ENCODE results near the gene ANKRD33. TPM values are rescaled to one million over a fixed set of nuclear protein-coding genes. Genes with fewer than 3 reads are reported as not detected.

Gene ANKRD33
- total RNA-seq, 1 donor from 2014 or later: not detected

- intact Hi-C loops (cut with DNase I): loop anchor here (2.0 kb wide), 1 partner anchor 55 kb away; no protein-coding TSS in a partner anchor
- ATAC-seq (no peak), DNase-seq (ENCODE audit: missing footprints) (no peak)
These were observed 37.6 kb downstream of the ANKRD33 start for GRCh38 chr12:51925346-51926063.

DNA sequence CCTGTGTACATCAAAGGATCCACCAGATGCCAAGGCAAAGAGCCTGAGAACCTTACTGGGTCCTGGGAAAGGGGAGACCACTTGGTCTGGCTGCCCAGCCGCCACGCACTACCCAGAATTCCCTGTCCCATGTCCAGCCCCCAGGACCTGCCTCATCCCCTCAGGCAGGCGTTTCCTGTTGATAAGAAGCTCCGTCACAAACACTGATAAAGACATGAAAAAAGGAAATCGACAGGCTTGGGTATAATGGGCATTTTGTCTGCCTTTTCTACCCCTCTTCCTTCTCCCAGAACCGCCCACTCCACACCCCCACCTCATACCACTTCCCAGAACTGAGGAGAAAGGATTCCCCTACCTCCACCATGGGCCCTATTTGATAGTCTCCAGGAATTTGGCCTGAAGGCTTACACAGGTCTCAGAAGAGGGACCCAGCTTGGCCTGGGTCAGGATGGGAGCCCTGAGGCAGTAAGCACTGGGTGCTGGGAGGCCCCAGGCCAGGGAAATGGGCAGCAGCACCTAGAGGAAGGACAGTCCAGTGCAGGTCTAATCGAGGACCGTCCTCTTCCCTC, 38.2 kb downstream of the ANKRD33 start:
- intact Hi-C loops (cut with DNase I): loop anchor here (2.0 kb wide), 1 partner anchor 55 kb away; no protein-coding TSS in a partner anchor
- DNase-seq (ENCODE audit: missing footprints) (no peak), ATAC-seq (no peak)

GRCh38 chr12:51926718-51927117, 38.8 kb downstream of the ANKRD33 start:
- no peak for ATAC-seq
- DNase-seq (ENCODE audit: missing footprints): no peak
- intact Hi-C loops (cut with DNase I): loop anchor here (2.0 kb wide), 1 partner anchor 54 kb away; no protein-coding TSS in a partner anchor

DNA sequence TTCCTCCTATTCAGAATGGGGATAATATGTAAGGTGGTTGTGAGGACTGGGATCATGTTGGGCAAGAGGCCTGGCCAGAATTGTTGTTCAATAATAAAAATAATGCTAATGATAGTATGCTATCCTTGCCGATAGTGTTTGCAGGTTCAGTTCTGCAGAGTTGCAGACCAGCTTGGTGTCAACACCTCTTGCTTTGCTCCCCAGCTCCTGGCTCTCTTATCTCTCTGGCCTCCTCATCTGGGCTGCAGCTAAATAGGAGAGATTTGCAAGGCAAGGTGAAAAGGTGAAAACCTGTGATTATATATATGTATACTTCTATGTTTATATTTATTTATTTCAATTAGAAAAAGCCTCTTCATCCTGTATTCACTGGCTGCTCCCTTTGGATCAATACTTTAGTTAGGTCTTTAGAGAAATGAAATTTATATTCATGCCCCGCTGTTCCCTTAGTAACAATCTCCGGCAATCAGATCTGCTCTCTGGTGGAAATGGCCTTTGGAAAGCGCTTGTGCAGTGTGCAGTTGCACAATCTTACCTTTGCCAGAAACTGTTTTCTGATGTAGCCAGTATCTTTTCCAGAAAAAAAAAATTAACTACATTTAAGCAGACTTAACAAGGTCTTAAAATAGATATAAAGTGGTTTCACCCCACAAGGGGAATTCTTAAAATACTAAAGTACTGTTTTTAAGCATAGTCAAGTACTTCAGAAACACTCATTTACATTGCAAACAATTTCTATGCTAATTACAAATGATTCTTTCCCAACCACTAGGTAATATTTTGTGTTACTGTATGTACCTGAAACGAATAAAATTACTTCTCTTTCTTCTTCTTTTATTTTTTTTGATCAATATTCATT, 44.5 kb downstream of the ANKRD33 start:
- DNase-seq (ENCODE audit: missing footprints): no peak
- ATAC-seq: peak; percentile 65

DNA sequence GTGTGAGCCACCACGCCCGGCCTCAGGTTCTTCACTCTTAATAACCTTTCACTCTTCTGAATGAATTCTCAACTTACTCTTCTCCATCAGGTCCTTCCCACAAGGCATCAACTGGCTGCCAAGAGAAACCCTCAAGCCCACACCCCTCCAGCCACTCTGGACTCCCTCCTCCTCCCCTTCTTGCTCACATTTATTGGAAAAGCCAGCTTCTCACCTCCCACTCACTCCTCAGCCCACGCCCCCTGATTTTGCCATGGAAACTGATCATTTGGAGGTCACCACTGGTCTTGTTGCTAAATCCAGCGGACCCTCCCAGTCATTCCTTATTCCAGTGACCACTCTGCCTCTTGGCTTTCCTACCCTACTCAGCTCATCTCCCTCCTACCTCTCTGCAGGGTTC, 46.2 kb downstream of the ANKRD33 start:
- ATAC-seq: no peak
- no peak for DNase-seq (ENCODE audit: missing footprints)
- intact Hi-C loops (cut with DNase I): no loop called here

More for the DNA sequence above, 44.5 kb downstream of the ANKRD33 start:
- intact Hi-C loops (cut with DNase I): no loop called here

DNA sequence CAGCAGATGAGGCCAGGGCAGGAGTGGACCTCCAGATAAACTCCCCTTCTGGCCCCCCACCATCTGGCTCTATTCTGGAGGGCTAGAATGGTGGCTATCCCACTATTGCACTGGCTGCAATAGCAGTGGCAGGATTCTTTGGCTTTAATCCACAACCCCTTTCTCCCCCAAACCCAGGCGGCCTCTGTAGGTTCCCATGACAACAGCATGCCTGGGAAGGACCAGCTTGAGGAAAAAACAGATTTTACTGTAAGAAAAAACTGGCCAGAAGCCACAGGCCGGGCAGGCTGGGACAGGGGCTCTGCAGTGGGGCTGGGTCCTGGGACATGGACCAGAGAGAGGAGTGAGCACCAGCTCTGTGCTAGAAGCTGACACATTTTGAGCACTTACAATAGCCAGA, 50.0 kb downstream of the ANKRD33 start:
- ATAC-seq: no peak
- intact Hi-C loops (cut with DNase I): no loop called here
- no peak for DNase-seq (ENCODE audit: missing footprints)

DNA sequence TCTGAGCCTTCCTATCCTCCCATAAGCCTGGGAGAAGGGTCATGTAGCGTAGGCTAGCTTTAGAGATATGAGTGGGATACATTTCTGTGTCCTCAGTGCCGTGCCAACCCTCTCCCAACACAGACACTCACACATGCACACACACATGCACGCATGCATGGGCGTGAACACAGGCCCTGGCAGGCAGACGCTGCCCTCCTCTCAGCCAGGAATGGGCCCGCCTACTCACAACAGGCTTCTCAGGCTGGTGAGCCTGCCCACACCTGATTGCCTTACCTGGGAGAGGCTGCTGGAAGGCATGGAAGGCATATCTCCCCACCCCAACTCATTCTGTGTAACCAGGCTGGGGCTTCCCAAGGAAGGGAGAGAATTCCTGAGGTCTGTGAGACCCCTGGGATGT, 50.8 kb downstream of the ANKRD33 start:
- intact Hi-C loops (cut with DNase I): no loop called here

DNA sequence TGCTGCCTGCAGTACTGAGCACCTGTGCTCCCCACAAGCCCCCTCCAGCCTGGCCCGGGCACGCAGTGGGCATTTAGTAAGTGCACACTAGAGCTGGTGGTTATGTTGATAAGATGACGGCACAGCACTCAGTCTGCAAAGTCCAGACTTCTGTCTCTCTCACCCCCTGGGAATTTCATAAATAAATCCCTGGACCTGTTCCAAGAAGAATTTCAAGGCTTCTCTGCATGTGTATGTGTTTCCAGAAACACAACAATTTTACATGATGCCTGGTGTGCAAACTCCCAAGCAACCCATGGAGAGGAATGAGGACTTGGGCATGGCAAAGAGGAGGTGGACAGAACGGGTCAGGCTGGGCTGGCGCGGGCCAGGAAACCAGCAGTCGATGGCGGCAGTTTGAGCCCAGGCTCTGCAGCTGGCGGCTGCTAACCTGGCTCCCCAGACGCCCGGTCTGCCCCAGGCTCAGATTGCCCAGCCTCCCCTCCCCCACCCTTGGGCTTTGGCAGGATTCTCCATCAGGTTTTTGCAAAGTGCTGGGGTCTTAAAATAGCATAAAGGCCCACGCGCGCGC, 53.2 kb downstream of the ANKRD33 start:
- DNase-seq (ENCODE audit: missing footprints): no peak
- peak; percentile 50 for ATAC-seq
- intact Hi-C loops (cut with DNase I): no loop called here

More for the DNA sequence above, 50.8 kb downstream of the ANKRD33 start:
- DNase-seq (ENCODE audit: missing footprints): no peak
- ATAC-seq: no peak

Other genes with a start within 250 kb of the ANKRD33 start
- gene FIGNL2, start 39.4 kb upstream of the ANKRD33 start, total RNA-seq: 0.22 TPM
- gene ACVRL1, start 19.4 kb downstream of the ANKRD33 start, total RNA-seq: 49.6 TPM
- 10.8 TPM for gene ACVR1B, start 63.6 kb downstream of the ANKRD33 start, total RNA-seq
- 20.3 TPM for gene TAMALIN, start 118.8 kb downstream of the ANKRD33 start, total RNA-seq
- gene NR4A1, start 163.3 kb downstream of the ANKRD33 start, total RNA-seq: 40.6 TPM
- 24.9 TPM for gene ATG101, start 181.9 kb downstream of the ANKRD33 start, total RNA-seq
- gene SMIM41, start 191.6 kb downstream of the ANKRD33 start, total RNA-seq: 0.16 TPM

Data from Right ventricle myocardium inferior (tissue), 1 donor.